HG02623 (cell line): ENCODE data around the gene BRWD1.
"Not testable (repeated sequence)": the region's sequence is repeated elsewhere in the genome, so short reads cannot be mapped to it uniquely, and the experiment has no call there.

ENCODE experiments used
- ATAC-seq: cut with Tn5 transposase; IDR thresholded peaks from one replicate; pipeline ENCODE4 v1.9.1; 2021; ENCODE audit warnings: moderate library complexity; ENCODE audit not compliant: unreplicated experiment

Gene BRWD1

DNA sequence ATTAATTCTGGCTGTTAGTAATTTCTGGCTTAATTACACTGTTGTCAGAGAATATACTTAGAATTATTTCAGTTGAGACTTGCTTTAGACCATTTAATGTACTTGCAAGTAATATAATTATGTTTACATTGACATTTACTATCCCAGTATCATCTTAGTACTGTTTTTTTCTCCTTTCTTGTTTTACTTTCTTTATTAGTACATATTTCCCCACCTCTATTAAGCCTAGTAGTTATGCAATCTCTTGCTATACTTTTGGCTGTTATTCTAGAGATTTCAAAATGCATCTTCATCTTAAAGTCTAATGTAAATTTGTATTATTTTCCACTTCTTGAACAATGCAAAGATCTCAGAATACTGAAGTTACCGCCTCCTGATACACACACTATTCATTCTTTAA, 24.4 kb downstream of the BRWD1 start:
- no peak for ATAC-seq

DNA sequence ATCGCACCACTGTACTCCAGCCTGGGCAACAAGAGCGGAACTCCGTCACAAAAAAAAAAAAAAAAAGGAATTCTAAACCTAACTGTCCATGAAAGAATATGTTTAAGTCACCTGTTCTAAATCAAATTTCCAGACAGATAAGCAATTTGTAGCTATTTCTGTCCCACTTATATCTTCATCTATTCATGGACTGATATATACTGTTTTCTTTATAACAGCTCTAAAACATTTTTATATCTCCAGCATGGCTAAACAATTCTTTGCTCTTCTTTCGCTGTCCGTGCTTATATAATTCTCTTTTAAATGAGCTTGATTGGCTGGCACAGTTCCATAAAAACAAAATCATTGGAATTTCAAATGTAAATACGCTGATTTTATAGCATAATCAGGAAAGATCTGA, 30.5 kb downstream of the BRWD1 start:
- no peak for ATAC-seq

DNA sequence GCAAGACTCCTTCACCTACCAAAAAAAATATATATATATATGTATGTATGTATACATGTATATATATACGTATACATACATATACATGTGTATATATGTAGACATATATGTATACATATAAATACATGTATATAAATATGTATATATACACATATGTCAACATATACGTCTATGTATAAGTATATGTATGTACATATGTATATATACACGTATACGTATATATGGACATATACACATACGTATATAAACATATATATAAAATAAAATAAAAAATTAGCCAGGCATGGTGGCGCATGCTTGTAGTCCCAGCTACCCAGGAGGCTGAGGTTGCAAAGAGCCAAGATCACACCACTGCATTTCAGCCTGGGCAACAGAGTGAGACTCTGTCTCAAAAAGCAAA, 31.6 kb downstream of the BRWD1 start:
- no peak for ATAC-seq

DNA sequence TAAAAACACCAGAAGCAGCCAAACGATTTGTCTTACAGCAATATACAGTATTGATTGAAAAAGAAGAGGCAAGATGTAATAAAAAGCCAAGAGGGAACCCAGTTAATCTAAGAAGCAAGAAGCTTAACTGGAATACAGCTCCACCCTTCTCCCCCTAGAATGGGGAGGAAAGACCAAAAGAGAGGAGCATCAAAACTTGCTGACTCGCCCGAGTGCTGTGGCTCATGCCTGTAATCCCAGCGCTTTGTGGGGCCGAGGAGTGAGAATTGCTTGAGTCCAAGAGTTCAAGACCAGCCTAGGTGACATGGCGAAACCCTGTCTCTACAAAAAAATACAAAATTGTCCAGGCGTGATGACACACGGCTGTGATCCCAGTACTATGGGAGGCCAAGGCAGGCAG, 32.2 kb downstream of the BRWD1 start:
- ATAC-seq, result no peak

DNA sequence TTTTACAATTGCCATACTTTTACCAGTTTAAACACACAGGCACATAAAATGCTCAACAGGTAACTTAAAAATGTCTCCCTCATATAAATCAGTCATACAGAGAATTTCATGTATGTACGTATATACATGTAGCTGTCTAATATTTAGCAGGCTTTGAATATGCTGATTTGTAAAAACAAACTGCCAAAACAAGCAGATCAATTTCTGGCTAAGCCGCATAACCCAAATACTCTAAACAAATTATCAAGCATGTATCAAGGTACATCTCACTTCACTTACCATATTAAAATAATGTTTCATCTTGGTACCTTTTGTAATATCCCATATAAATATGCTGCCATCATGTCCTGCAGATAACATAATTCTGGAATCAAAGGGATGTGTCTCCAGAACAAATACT, 43.8 kb downstream of the BRWD1 start:
- no peak for ATAC-seq

DNA sequence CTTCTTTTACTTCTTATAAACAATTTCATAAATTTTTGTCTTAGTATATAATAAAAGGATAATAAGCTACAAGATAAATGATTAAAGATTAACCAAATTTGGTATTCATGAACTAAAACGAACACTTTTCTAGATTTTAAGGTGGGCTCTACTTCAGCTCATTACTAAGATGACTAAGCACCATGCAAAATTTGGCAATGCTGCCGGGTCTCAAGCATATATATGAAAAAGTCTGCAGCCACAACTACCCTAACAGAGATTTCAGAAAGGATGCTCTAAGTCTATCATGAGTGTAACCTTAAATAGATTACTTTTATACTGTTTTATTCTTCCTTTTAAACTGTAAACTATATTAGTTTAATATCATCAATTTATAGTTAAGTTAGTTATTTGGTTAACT, 47.8 kb downstream of the BRWD1 start:
- ATAC-seq, result no peak

DNA sequence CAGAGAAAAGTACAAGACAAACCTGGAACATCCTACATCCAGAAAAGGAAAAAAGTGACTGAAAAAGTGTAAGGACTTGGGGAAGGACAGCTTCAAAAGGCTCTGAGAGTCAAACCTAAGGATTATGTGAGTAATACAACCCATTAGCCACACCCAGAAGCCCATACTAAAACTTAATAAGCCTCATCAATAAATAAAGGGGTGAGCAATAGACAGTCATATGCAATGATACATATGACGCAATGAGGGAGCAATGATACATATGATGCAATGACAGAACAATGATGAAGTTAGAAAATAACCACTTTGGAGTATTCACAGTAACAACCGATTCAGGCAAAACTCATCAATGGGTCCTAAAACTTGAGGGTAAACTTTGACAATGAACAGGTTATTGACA, 50.1 kb downstream of the BRWD1 start:
- no peak for ATAC-seq

DNA sequence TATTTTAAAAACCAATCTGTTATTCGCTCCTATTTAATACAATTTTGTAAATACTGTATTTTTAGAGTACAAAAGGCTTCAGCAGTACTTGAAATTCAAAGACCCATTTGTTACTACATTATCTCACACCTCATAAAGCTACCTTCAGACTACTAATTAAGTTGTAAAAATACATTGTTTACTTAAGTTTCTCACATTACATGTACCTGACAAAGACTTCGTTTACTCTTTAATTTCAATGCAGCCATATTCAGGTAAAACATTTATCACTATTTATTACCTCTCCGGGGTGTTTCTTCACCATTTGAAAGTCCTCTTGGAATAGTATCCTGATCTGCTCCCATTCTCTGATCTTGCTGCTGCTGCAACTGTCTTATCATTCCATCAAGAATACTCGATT, 55.2 kb downstream of the BRWD1 start:
- ATAC-seq, result no peak

DNA sequence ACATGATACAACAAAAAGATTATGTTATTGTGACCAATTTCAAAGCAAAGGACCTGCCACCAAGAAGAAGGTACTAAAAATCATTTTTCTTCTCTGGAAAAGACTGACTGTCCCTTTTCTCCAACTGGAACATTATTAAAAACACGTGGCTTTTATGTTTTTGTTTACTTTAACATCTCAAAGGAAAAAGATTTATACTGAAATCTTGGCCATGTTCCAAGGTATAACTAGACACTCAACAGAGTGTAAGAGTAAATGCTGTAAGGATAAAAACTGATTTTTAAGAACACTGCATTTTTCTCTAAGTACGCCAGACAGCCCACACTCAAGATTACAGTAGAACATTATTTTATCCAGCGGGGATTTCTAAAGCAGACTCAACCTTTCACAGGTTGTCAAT, 62.1 kb downstream of the BRWD1 start:
- no peak for ATAC-seq

DNA sequence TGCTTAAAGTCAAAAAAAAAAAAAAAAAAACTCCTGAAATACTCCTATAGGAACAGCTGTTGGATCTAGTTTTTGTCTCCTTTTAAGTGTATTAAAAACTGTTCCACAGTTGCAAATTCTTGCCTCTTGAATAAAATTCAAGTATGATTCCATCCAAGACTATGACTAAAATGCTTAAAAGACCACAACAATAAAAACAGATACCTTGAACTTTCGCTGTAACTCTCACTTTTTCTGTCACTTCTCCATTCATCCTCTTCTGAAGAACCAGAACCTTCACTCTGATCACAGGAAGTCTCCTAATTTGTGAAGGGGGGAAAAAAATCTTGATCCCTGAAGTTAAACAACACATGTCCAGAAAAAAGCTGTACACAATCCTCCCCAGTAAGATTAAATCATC, 75.2 kb downstream of the BRWD1 start:
- ATAC-seq, result no peak

DNA sequence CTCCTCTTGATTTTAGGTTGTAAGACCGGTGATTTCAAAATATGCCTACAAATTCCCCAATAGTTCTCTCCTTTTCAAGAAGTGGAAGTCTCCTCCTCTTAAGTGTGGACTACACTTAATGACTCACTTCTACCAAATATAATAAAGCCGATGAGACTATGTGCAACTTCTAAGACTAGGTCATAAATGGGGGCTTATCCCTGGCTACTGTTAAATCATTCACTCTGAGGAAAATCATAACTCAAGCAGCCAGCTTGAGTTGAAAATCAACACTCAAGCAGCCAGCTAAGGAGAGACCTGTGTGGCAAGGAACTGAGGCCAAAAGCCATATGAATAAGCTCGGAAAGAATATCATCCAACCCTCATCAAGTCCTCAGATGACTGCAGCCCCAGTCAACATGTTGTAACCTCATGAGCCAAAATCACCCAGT, 80.6 kb downstream of the BRWD1 start:
- ATAC-seq, result no peak

DNA sequence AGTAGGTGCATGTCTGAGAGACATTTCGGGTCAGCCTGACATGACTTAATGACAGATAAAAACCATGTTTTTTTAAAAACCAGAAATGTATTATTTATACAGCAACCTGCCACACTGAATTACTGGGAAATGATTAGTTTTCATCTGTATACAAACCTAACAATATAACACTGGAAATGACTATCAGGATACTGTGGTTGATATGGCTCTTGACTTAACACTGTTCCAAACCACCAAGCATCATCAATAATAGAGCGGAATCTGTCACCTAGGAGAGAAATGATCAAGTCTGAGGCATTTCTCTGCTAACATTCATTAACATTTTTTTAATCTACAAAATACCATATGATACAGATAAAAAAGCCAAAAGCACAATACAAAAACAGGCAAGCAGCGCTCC, 88.5 kb downstream of the BRWD1 start:
- no peak for ATAC-seq

DNA sequence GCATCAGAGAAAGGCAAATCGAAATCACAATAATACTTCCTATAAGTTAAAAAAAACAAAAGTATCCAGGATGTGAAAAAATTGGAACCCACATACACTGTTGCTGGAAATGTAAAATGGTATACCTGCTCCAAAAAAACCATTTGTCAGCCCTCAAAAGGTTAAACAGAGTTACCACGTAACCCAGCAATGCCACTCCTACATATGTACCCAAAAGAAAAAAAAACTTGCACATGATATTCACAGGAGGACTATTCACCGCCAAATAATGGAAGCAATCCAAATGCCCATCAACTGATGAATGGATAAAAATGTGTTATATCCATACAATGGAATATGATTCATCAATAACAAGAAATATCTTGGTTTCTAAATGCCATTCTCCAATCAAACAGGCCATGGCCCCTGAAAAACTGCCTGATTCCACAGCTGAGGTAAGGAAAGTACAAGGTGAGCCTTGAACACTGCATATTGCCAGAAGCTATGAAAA, 91.4 kb downstream of the BRWD1 start:
- no peak for ATAC-seq

DNA sequence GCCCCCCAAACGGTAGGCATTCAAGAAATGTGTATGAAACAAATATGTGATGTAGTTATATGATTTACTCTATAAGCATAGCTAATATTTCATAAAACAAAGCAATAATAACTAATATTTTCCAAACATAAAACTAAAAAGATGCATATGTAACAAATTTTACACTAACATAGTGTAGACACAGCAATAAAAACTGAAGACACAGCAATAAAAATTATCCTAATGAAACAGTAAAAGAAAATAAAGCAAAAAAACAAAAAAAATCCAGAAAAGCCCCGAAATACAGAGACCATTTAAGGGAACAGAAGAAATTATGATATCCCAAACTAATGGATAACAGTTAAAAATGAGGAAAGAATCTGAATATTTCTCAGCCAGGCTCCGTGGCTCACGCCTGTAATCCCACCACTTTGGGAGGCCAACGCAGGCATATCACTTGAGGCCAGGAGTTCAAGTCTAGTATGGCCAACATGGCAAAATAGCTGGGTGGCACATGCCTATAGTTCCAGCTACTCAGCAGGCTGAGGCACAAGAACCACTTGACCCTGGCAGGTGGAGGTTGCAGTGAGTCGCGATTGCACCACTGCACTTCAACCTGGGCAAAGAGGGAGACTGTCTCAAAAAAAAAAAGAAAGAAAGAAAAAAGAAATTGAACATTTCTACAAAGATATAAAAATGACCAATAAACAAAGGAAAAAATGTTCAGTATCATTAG, 92.0 kb downstream of the BRWD1 start:
- no peak for ATAC-seq

DNA sequence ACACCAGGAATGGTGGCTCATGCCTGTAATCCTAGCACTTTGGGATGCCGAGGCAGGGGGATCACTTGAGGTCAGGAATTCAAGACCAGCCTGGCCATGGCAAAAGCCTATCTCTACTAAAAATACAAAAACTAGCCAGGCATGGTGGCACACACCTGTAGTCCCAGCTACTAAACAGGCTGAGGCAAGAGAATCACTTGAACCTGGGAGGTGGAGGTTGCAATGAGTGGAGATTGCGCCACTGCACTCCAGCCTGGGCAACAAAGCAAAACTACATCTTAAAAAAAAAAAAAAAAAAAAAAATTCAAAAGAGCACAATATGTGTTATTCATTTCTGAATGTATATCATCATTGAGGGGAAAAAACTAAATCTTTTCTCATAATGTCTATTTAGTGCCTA, 92.6 kb downstream of the BRWD1 start:
- ATAC-seq, result not testable (repeated sequence)

DNA sequence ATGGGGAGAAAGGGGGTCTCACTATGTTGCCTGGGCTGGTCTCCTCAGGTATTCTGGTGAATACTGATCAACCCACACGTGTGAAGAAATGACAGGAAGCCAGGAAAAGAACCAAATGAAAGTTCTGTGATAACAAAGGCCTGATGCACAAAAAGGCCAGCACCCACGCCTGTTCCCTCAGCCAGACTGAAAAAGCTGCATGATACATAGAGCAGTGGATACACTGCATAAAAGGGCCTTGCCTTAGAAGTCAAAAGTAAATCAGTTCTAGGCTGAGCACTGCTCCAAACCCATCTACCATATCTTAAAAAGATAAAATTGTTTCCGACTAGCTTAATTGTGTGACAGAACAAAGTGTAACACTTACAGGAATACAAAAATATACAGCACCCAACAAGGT, 93.3 kb downstream of the BRWD1 start:
- no peak for ATAC-seq

DNA sequence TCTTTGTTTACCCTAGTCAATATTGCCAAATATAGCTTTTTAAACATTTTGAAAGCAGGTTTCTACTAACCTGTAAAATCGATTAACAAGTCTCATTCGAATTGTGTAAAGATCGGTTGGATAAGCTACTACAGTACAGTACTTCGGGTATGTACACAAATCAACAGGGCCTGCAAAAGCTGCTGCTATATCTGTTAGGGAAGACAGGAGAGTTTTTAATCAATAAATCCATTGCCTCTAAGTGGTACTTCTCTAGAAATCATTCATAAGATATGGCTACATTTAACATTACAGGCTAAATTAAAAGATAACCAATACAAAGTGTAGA, 95.4 kb downstream of the BRWD1 start:
- ATAC-seq, result no peak

DNA sequence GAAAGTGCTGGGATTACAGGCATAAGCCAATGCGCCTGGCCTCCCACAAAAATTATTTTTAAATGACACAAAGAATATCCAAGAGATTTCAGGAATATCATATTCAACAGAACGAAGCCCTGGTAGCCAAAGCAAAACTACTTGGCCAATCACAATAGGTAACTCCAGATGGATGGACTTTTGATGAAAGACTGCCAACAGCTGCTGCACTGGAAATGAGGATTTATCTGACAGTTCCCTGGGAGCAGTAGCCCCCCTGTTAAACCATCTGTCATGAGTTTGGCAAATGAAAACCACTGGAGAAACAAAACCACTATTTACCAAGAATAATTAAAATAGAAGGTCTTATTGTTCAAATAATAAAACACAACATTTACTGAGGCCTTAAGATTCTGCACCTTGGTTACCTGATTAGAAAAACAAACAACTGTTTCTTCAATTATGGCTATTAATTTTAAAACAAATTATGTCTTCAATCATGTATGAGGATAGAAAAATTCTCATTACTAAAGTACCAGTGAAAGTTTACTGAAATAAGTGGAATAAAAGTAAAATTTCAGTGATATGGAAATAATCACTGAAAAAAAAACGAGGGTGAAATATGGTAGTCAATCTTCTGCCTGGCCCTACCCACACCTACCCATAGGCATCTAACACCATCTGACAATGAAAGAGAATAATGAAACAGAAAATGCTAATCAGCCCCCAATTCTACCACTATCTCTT, 95.9 kb downstream of the BRWD1 start:
- ATAC-seq, result no peak

DNA sequence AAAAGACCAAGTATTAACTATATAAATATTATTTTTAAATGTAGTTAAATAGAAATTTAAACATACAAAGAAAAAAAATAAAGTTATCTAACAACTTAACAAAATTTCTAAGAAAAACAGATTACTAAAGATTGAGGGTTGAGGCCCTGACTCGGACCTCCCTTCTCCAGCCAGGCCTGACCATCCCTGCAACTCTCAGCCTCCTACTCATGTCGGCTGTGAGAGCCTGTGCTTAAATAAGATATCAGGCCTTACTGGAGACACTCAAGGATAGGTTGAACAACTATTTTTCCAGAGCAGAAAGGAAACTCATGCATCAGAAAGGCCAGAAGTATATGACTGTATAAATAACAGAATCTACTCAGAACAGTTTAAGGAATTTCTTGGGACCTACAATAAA, 97.1 kb downstream of the BRWD1 start:
- no peak for ATAC-seq

DNA sequence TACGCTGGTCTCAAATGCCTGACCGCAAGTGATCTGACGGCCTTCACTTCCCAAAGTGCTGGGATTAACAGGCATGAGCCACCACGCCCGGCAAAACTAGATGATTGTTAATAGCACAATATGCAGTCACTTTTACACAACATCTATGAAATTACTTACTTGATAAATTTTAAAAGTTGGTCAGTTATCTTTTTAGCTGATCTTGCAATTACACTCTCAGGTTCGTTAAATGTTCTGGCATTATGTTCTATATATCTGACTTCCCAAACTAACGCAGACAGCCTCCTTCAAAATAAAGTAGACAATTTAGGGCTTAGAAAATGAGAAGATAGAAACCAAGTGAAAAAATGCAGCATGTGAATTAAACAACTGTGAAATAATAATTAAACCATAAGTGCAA, 98.4 kb downstream of the BRWD1 start:
- ATAC-seq, result no peak

DNA sequence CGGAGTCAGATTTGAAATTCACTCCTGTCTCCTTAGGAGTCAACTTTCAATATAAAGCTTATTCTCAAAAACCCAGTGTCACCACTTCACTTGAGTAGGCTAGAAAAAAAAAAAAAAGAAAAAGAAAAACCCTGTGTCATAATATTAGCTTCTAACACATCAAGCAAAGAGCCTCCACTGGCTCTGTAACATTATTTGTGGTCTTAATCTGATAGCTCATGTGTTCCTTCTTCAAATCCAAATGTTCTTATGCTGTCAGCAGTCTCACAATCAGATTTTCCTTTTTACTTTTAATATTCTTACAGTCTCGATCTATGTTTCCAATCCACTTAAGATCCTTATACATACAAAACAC, 104.1 kb downstream of the BRWD1 start:
- ATAC-seq, result no peak

DNA sequence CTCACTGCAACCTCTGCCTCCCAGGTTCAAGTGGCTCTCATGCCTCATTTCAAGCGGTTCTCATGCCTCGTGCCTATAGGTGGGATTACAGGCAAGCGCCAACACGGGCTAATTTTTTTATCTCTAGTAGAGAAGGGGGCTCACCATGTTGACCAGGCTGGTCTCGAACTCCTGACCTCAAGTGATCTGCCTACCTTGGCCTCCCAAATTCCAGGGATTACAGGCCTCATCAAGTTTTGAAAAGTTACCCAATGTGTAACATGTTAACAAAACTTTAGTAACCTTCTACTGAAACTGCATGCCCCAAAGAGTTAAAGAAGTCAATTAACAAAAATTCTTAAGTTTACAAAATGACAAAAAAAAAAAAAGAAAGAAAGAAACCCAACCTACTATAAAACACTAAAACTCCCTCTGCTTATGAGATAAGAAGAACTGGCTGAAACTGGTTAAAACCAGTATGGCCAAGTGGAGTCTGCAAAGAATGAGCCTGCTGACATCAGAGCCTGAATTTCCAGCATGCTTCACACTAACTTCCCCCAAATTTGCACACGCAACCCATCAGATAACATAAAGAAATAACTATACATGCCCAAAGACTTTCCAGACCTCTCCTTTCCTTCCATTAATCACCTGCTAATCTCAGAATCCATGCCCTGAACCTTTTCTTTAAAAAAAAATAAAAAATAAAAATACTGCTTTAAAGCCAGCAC, 104.7 kb downstream of the BRWD1 start:
- no peak for ATAC-seq
